HL-60 (cell line): ENCODE data around the gene BIN1.

Experiments
- DNase-seq, 2 experiments: peaks; one replicate each; pipeline ENCODE4 v3.0.0-alpha.2; 2010 to 2020; ENCODE audit warnings: low read depth in 1 of 2, low spot score in 1 of 2
- H3K27ac ChIP-seq: fragments of 250-450 bp; sonication (Bioruptor Pico); replicated peaks from 2 replicates; pipeline ENCODE4 v1.5.1; 2020; ENCODE audit warnings: mild to moderate bottlenecking, moderate library complexity
- H3K27me3 ChIP-seq: fragments of 250-450 bp; sonication (Bioruptor Pico); 2 replicates; pipeline ENCODE4 v1.5.1; 2021; ENCODE audit warnings: mild to moderate bottlenecking, moderate library complexity; ENCODE audit not compliant: insufficient read depth, poor library complexity, severe bottlenecking
- H3K4me3 ChIP-seq: replicated peaks from 2 replicates; pipeline ENCODE4 v1.5.1; 2011; ENCODE audit warnings: mild to moderate bottlenecking, control low read depth, low read length; ENCODE audit not compliant: insufficient read depth
- GABPA ChIP-seq: IDR thresholded peaks from 2 replicates; pipeline ENCODE4 v1.6.1; 2012; ENCODE audit warnings: low read depth
- POLR2AphosphoS5 ChIP-seq: IDR thresholded peaks from 2 replicates; pipeline ENCODE4 v1.6.1; 2012; ENCODE audit warnings: low read depth
- SPI1 ChIP-seq: IDR thresholded peaks from 2 replicates; pipeline ENCODE4 v1.6.1; 2012; ENCODE audit warnings: low read depth, mild to moderate bottlenecking, borderline replicate concordance
- TF ChIP-seq, protein P1 (sequence below): IDR thresholded peaks from 2 replicates; pipeline ENCODE4 v1.6.1; 2012; ENCODE audit warnings: low read depth; ENCODE audit not compliant: insufficient replicate concordance
- TF ChIP-seq, protein P2 (sequence below): IDR thresholded peaks from one replicate; pipeline ENCODE4 v1.5.1; 2011; ENCODE audit warnings: low read length, control low read depth, inconsistent platforms; ENCODE audit not compliant: insufficient read depth

Gene BIN1

DNA sequence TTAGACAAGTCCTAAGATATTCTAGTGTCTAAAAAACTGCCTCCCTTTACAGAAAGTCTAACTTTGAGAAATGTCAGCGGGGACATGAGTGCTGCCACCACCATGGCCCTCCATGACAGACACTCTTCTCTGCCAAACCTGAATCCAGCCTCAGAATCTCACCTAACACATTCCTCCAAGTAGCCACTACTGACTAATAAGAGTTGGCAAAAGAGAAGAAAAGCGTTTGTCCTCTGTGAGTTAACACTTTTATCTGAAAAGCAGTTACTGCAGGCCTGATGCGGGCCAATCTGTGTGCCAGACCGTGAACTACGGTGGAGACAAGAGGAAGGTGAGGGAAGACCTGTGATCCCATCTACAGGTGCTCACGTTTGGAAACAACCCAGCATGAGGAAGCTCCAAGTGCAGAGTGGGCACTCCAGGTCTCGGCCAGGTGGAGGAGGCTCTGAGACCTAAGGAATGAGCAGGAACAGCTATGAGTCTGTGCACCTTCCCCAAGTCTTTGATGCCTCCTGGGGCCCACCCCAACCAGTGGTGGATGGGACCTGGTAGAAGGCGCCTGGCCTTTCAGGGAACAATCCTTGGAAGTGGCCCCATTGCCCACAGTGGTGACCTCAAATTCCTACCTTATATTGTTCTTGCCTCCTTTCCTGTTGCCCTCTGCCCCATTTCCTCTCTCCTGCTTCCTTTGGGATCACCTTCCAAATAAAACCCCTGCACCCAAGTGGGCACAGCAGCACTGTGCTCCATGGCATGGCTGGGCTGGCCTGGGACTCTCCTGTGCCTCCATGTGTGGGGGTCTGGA is 91.6 kb downstream of the BIN1 start:
- H3K4me3 ChIP-seq, result no peak overlapping the region
- no peak for TF ChIP-seq POLR2AphosphoS5
- TF ChIP-seq GABPA, result no peak
- no peak for TF ChIP-seq SPI1
- TF ChIP-seq, protein P1, sequence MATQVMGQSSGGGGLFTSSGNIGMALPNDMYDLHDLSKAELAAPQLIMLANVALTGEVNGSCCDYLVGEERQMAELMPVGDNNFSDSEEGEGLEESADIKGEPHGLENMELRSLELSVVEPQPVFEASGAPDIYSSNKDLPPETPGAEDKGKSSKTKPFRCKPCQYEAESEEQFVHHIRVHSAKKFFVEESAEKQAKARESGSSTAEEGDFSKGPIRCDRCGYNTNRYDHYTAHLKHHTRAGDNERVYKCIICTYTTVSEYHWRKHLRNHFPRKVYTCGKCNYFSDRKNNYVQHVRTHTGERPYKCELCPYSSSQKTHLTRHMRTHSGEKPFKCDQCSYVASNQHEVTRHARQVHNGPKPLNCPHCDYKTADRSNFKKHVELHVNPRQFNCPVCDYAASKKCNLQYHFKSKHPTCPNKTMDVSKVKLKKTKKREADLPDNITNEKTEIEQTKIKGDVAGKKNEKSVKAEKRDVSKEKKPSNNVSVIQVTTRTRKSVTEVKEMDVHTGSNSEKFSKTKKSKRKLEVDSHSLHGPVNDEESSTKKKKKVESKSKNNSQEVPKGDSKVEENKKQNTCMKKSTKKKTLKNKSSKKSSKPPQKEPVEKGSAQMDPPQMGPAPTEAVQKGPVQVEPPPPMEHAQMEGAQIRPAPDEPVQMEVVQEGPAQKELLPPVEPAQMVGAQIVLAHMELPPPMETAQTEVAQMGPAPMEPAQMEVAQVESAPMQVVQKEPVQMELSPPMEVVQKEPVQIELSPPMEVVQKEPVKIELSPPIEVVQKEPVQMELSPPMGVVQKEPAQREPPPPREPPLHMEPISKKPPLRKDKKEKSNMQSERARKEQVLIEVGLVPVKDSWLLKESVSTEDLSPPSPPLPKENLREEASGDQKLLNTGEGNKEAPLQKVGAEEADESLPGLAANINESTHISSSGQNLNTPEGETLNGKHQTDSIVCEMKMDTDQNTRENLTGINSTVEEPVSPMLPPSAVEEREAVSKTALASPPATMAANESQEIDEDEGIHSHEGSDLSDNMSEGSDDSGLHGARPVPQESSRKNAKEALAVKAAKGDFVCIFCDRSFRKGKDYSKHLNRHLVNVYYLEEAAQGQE, result no peak
- TF ChIP-seq, protein P2, sequence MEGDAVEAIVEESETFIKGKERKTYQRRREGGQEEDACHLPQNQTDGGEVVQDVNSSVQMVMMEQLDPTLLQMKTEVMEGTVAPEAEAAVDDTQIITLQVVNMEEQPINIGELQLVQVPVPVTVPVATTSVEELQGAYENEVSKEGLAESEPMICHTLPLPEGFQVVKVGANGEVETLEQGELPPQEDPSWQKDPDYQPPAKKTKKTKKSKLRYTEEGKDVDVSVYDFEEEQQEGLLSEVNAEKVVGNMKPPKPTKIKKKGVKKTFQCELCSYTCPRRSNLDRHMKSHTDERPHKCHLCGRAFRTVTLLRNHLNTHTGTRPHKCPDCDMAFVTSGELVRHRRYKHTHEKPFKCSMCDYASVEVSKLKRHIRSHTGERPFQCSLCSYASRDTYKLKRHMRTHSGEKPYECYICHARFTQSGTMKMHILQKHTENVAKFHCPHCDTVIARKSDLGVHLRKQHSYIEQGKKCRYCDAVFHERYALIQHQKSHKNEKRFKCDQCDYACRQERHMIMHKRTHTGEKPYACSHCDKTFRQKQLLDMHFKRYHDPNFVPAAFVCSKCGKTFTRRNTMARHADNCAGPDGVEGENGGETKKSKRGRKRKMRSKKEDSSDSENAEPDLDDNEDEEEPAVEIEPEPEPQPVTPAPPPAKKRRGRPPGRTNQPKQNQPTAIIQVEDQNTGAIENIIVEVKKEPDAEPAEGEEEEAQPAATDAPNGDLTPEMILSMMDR, result no peak
- no peak for DNase-seq
- H3K27ac ChIP-seq, result peak overlapping the region; percentile 44
- H3K27me3 ChIP-seq, result peaks cover 4% of the 10 kb centered on the region

DNA sequence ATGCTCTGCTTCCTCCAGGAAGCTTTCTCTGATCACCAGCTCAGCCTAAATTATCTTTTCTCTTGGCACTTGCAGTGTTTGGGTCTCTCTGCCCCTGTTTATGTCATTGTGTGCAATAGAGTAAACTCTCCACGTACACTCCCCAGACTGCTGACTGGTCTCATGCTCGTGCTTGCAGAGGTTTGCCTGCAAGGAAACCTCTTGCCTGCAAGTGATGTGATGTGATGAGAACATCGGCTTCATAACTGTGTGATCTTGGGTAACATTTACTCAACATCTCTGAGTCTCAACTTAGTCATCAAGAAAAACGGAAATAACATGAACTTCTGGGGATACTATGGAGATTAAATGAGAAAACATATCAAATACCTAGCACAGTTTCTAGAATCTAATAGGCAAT is 92.3 kb downstream of the BIN1 start:
- Histone ChIP-seq H3K27me3 (peaks cover 4% of the 10 kb centered on the region), H3K27ac (peak overlapping the region; percentile 44), H3K4me3 (no peak overlapping the region)
- peak; percentile 52 to 53 for DNase-seq
- TF ChIP-seq SPI1 (no peak), POLR2AphosphoS5 (no peak), GABPA (no peak)
- TF ChIP-seq, protein P2, result no peak
- TF ChIP-seq, protein P1, result no peak

DNA sequence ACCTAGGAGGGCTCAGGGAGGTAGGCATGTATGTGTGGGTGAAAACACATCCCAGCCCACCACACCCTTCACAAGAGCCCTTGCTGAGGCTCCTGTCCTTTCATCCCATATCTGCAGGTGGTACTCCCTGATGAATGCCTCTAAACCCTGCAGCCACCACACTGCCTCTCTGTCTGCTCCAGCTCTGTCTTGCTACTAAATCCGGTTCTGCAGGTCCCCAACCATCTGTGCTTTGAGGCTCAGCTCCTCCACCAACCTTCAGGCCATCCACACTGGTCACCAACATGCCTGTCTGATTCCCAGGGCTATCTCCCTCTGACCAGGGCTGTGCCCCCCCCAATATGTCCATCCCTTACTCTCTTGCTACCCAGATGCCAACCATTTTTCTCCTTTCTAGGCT is 92.7 kb downstream of the BIN1 start:
- Histone ChIP-seq H3K27me3 (peaks cover 4% of the 10 kb centered on the region), H3K4me3 (no peak overlapping the region), H3K27ac (no peak overlapping the region)
- no peak for DNase-seq
- no peak for TF ChIP-seq SPI1
- no peak for TF ChIP-seq GABPA
- no peak for TF ChIP-seq POLR2AphosphoS5
- TF ChIP-seq, protein P2, result no peak
- TF ChIP-seq, protein P1, result no peak
